OCI-LY3 (cell line): ENCODE data around the gene PRMT5.

Experiments
- H2AFZ ChIP-seq: fragments of 200-600, 300-600 bp; shearing (Covaris generic); 2 replicates; pipeline ENCODE4 v1.6.0; 2014; ENCODE audit warnings: antibody characterized with exemption, low read depth, low read length
- H3K27ac ChIP-seq: fragments of 200-600, 300-600 bp; sonication (generic); 2 replicates; pipeline ENCODE4 v1.5.1; 2014; ENCODE audit warnings: mild to moderate bottlenecking, low read length, moderate library complexity, mixed read lengths
- H3K27me3 ChIP-seq: fragments of 200-600, 300-600 bp; sonication (generic); 2 replicates; pipeline ENCODE4 v1.6.1; 2014; ENCODE audit warnings: low read depth, low read length, mixed read lengths
- H3K36me3 ChIP-seq: fragments of 200-600, 300-600 bp; sonication (generic); replicated peaks from 2 replicates; pipeline ENCODE3; 2014; ENCODE audit warnings: low read depth, low read length, mixed read lengths
- H3K4me1 ChIP-seq: fragments of 300-600, 200-600 bp; sonication (generic); 2 replicates; pipeline ENCODE4 v1.6.1; 2014; ENCODE audit warnings: low read length, mixed read lengths
- H3K4me2 ChIP-seq: fragments of 200-600, 300-600 bp; sonication (generic); 2 replicates; pipeline ENCODE4 v1.6.1; 2014; ENCODE audit warnings: low read length, mixed read lengths
- H3K4me3 ChIP-seq: fragments of 300-600, 200-600 bp; sonication (generic); 2 replicates; pipeline ENCODE4 v1.5.1; 2014; ENCODE audit warnings: antibody characterized with exemption, mild to moderate bottlenecking, low read length, moderate library complexity
- H3K79me2 ChIP-seq: fragments of 300-600, 200-600 bp; shearing (Covaris generic); 2 replicates; pipeline ENCODE4 v1.6.1; 2014; ENCODE audit warnings: mild to moderate bottlenecking, low read length, mixed read lengths
- H3K9ac ChIP-seq: fragments of 300-600, 200-600 bp; shearing (Covaris generic); 2 replicates; pipeline ENCODE4 v1.6.0; 2014; ENCODE audit warnings: mild to moderate bottlenecking, low read length, moderate library complexity
- H3K9me3 ChIP-seq: fragments of 200-600, 300-600 bp; shearing (Covaris generic); 2 replicates; pipeline ENCODE4 v1.6.1; 2014; ENCODE audit warnings: low read length, mixed read lengths; ENCODE audit not compliant: insufficient read depth
- H4K20me1 ChIP-seq: fragments of 200-600, 300-600 bp; sonication (generic); 2 replicates; pipeline ENCODE4 v1.6.1; 2016; ENCODE audit warnings: low read length, mixed read lengths; ENCODE audit not compliant: insufficient read depth
- CTCF ChIP-seq: fragments of 200-600, 300-600 bp; sonication (generic); IDR thresholded peaks from 2 replicates; pipeline ENCODE4 v1.5.1; 2014; ENCODE audit warnings: antibody characterized with exemption, low read length, low read depth
- EZH2phosphoT487 ChIP-seq: fragments of 200-600 bp; shearing (Covaris generic); IDR thresholded peaks from 2 replicates; pipeline ENCODE4 v1.6.1; 2018; ENCODE audit warnings: antibody characterized with exemption, mixed run types, low read depth

PRMT5 gene

GRCh38 chr14:22945642-22946041 is 16.5 kb upstream of the PRMT5 start:
- H3K4me1 ChIP-seq: no peaks in the 10 kb centered on the region
- no peak overlapping the region for H3K27ac ChIP-seq
- no peaks in the 10 kb centered on the region for H3K9me3 ChIP-seq
- H3K79me2 ChIP-seq: no peaks in the 10 kb centered on the region
- no peak for TF ChIP-seq EZH2phosphoT487
- no peak for TF ChIP-seq CTCF
- H2AFZ ChIP-seq: no peak overlapping the region
- H3K36me3 ChIP-seq: peaks cover 44% of the 10 kb centered on the region
- no peak overlapping the region for H3K4me2 ChIP-seq
- H3K9ac ChIP-seq: no peak overlapping the region
- H4K20me1 ChIP-seq: no peaks in the 10 kb centered on the region
- no peaks in the 10 kb centered on the region for H3K27me3 ChIP-seq
- H3K4me3 ChIP-seq: no peak overlapping the region

- Histone ChIP-seq H3K4me3 (no peak overlapping the region), H3K27me3 (no peaks in the 10 kb centered on the region), H3K9ac (no peak overlapping the region), H3K4me2 (no peak overlapping the region), H2AFZ (no peak overlapping the region), H3K36me3 (peaks cover 15% of the 10 kb centered on the region), H3K4me1 (no peaks in the 10 kb centered on the region), H3K79me2 (no peaks in the 10 kb centered on the region), H4K20me1 (no peaks in the 10 kb centered on the region), H3K9me3 (no peaks in the 10 kb centered on the region), H3K27ac (no peak overlapping the region)
- TF ChIP-seq CTCF (no peak), EZH2phosphoT487 (no peak)
Measured at GRCh38 chr14:22939684-22940083, 10.5 kb upstream of the PRMT5 start.

- Histone ChIP-seq H4K20me1 (no peaks in the 10 kb centered on the region), H3K27me3 (no peaks in the 10 kb centered on the region), H3K36me3 (no peaks in the 10 kb centered on the region), H3K79me2 (no peaks in the 10 kb centered on the region), H3K9me3 (no peaks in the 10 kb centered on the region), H3K27ac (no peak overlapping the region), H2AFZ (no peak overlapping the region), H3K4me3 (no peak overlapping the region), H3K4me2 (no peak overlapping the region), H3K9ac (no peak overlapping the region), H3K4me1 (peaks cover 3% of the 10 kb centered on the region; the same call in 1 of the 2 replicates)
- no peak for TF ChIP-seq EZH2phosphoT487
- no peak for TF ChIP-seq CTCF
Measured at GRCh38 chr14:22935156-22935555, 6.0 kb upstream of the PRMT5 start.

GRCh38 chr14:22932146-22932545 is 3.0 kb upstream of the PRMT5 start:
- H3K27ac ChIP-seq: no peak overlapping the region
- no peak overlapping the region for H3K9ac ChIP-seq
- H3K9me3 ChIP-seq: no peaks in the 10 kb centered on the region
- no peak for TF ChIP-seq CTCF
- no peak for TF ChIP-seq EZH2phosphoT487
- peaks cover 20% of the 10 kb centered on the region for H3K4me1 ChIP-seq
- H3K36me3 ChIP-seq: no peaks in the 10 kb centered on the region
- no peak overlapping the region for H3K4me3 ChIP-seq
- H4K20me1 ChIP-seq: no peaks in the 10 kb centered on the region
- H3K4me2 ChIP-seq: no peak overlapping the region
- no peak overlapping the region for H2AFZ ChIP-seq
- peaks cover 20% of the 10 kb centered on the region for H3K79me2 ChIP-seq
- H3K27me3 ChIP-seq: no peaks in the 10 kb centered on the region
